HG03175 (cell line): Measurements from ENCODE around the gene HSPB7.
"Not testable (repeated sequence)": the region's sequence is repeated elsewhere in the genome, so short reads cannot be mapped to it uniquely, and the experiment has no call there.

Experiments
- ATAC-seq: cut with Tn5 transposase; IDR thresholded peaks from one replicate; pipeline ENCODE4 v1.9.1; 2021; ENCODE audit warnings: mild to moderate bottlenecking, moderate library complexity; ENCODE audit not compliant: unreplicated experiment

HSPB7 gene

GRCh38 chr1:15983275-15983674, 34.6 kb downstream of the HSPB7 start:
- ATAC-seq, result no peak

- ATAC-seq, result no peak
Observed at GRCh38 chr1:15981679-15982078, 36.2 kb downstream of the HSPB7 start.

GRCh38 chr1:15977947-15978346, 39.9 kb downstream of the HSPB7 start:
- not testable (repeated sequence) for ATAC-seq

- peak; percentile 77 for ATAC-seq
Observed at GRCh38 chr1:15975805-15976680, 41.8 kb downstream of the HSPB7 start, which contains the start of gene ZBTB17. ZBTB17 (minus strand) TSS chr1:15976101; CDS start chr1:15948495, 27,606 bp downstream.

GRCh38 chr1:15975358-15975804, 42.5 kb downstream of the HSPB7 start:
- peak; percentile 65 for ATAC-seq

GRCh38 chr1:15974855-15975254, 43.0 kb downstream of the HSPB7 start:
- ATAC-seq, result no peak

GRCh38 chr1:15973772-15974171, 44.1 kb downstream of the HSPB7 start:
- no peak for ATAC-seq

GRCh38 chr1:15972409-15972808, 45.4 kb downstream of the HSPB7 start:
- no peak for ATAC-seq

- ATAC-seq, result no peak
Observed at GRCh38 chr1:15970911-15971310, 46.9 kb downstream of the HSPB7 start.

- ATAC-seq, result no peak
Observed at GRCh38 chr1:15969321-15969880, 48.4 kb downstream of the HSPB7 start.

- no peak for ATAC-seq
Observed at GRCh38 chr1:15968172-15968571, 49.7 kb downstream of the HSPB7 start.

GRCh38 chr1:15966956-15967344, 50.9 kb downstream of the HSPB7 start:
- no peak for ATAC-seq

- ATAC-seq, result peak; percentile 74
Observed at GRCh38 chr1:15966081-15966955, 51.5 kb downstream of the HSPB7 start.

GRCh38 chr1:15965228-15965767, 52.5 kb downstream of the HSPB7 start:
- ATAC-seq, result no peak
